Prostate gland (tissue), 2 donors: Measurements from ENCODE around the gene PTRH2. TPM values are rescaled to one million over a fixed set of nuclear protein-coding genes. Genes with fewer than 3 reads are reported as not detected.

Source experiments
- DNase-seq: peaks from one replicate; pipeline ENCODE4 v3.0.0-alpha.2; 2019; ENCODE audit warnings: low spot score
- H3K27ac ChIP-seq, 2 donors: fragments of 200-600 bp; sonication (generic); 2 replicates each; pipeline ENCODE4 v1.5.1; 2017 to 2019
- H3K27me3 ChIP-seq: fragments of 200-600 bp; sonication (generic); replicated peaks from 2 replicates; pipeline ENCODE4 v1.5.1; 2019; ENCODE audit not compliant: insufficient read depth
- H3K36me3 ChIP-seq, 2 donors: fragments of 200-600 bp; sonication (generic); 1 replicate in 1 of 2; 2 replicates in 1 of 2; pipeline versions ENCODE4 v1.5.1 to v1.8.1; 2017 to 2019
- H3K4me1 ChIP-seq: fragments of 200-600 bp; sonication (generic); replicated peaks from 2 replicates; pipeline ENCODE4 v1.5.1; 2019
- H3K4me3 ChIP-seq, 2 donors: fragments of 200-600 bp; sonication (generic); 2 replicates each; pipeline ENCODE4 v1.5.1; 2017 to 2019
- H3K9me3 ChIP-seq: fragments of 200-600 bp; sonication (generic); 2 replicates; pipeline ENCODE4 v1.5.1; 2017
- CTCF ChIP-seq, 4 experiments: fragments of 200-600 bp in 2 of 4; fragments of 450-650 bp in 2 of 4; sonication (generic) in 2 of 4; IDR thresholded peaks; 1 replicate in 3 of 4; 2 replicates in 1 of 4; pipeline ENCODE4 v1.5.1; 2016 to 2019; ENCODE audit warnings: antibody characterized with exemption in 4 of 4, mild to moderate bottlenecking in 2 of 4, moderate library complexity in 2 of 4
- POLR2A ChIP-seq: fragments of 450-650 bp; IDR thresholded peaks from one replicate; pipeline ENCODE4 v1.6.1; 2016; ENCODE audit warnings: antibody characterized with exemption, mild to moderate bottlenecking
- POLR2AphosphoS5 ChIP-seq: sonication (generic); formaldehyde crosslinking; IDR thresholded peaks from one replicate; pipeline ENCODE4 v1.6.1; 2017; ENCODE audit warnings: antibody characterized with exemption
- WGBS: methylation state at CpG from one replicate; pipeline ENCODE4 v1.1.5; 2018; 5-methylcytosine and 5-hydroxymethylcytosine counted together
- intact Hi-C: fragments of 100-400 bp; cut with DNase I; formaldehyde crosslinking; loops from one replicate; pipeline ENCODE4 v1.14.2; 2022
- total RNA-seq, 2 donors: library from RNA; depleted of rRNA; stranded (reverse); fragments of >200 nt; gene quantifications; one replicate each; pipeline ENCODE4 v1.1.0, GENCODE V29; 2016

PTRH2 gene
- total RNA-seq, 2 donors from 2014 or later = 29.1 to 38.3 TPM

GRCh38 chr17:59652119-59652518, 55.1 kb downstream of the PTRH2 start:
- Histone ChIP-seq H3K27me3 (no peaks in the 10 kb centered on the region), H3K4me3 (no peak overlapping the region), H3K36me3 (peaks cover 0 to 12% of the 10 kb centered on the region in 2 donors), H3K4me1 (no peaks in the 10 kb centered on the region), H3K27ac (no peak overlapping the region), H3K9me3 (no peaks in the 10 kb centered on the region)
- DNase-seq = no peak
- intact Hi-C loops = no loop called here
- TF ChIP-seq CTCF (IDR thresholded peaks at IDR 0.05) (no peak), POLR2A (no peak), POLR2AphosphoS5 (no peak)
- WGBS = 91% methylated on average over 2 of the region's 2 CpGs

GRCh38 chr17:59651346-59651745, 55.9 kb downstream of the PTRH2 start:
- Histone ChIP-seq H3K4me1 (no peaks in the 10 kb centered on the region), H3K36me3 (peaks cover 0 to 12% of the 10 kb centered on the region in 2 donors), H3K27ac (no peak overlapping the region), H3K27me3 (no peaks in the 10 kb centered on the region), H3K4me3 (no peak overlapping the region), H3K9me3 (no peaks in the 10 kb centered on the region)
- intact Hi-C loops = no loop called here
- TF ChIP-seq POLR2A (no peak), CTCF (IDR thresholded peaks at IDR 0.05) (no peak), POLR2AphosphoS5 (no peak)
- DNase-seq = no peak

GRCh38 chr17:59650642-59651041, 56.6 kb downstream of the PTRH2 start:
- no peak for DNase-seq
- Histone ChIP-seq H3K4me3 (no peak overlapping the region), H3K27me3 (no peaks in the 10 kb centered on the region), H3K4me1 (no peaks in the 10 kb centered on the region), H3K27ac (no peak overlapping the region), H3K36me3 (peaks cover 0 to 12% of the 10 kb centered on the region in 2 donors), H3K9me3 (no peaks in the 10 kb centered on the region)
- no peak for TF ChIP-seq POLR2A
- TF ChIP-seq POLR2AphosphoS5 = no peak
- no peak for TF ChIP-seq CTCF (IDR thresholded peaks at IDR 0.05)
- WGBS = 94% methylated on average over 1 of the region's 1 CpG
- intact Hi-C loops = no loop called here

- Histone ChIP-seq H3K4me1 (no peaks in the 10 kb centered on the region), H3K27ac (no peak overlapping the region), H3K4me3 (no peak overlapping the region), H3K36me3 (peaks cover 0 to 12% of the 10 kb centered on the region in 2 donors), H3K9me3 (no peaks in the 10 kb centered on the region), H3K27me3 (no peaks in the 10 kb centered on the region)
- intact Hi-C loops = no loop called here
- no peak for DNase-seq
- no peak for TF ChIP-seq POLR2A
- no peak for TF ChIP-seq POLR2AphosphoS5
- TF ChIP-seq CTCF (IDR thresholded peaks at IDR 0.05) = no peak
Observed at GRCh38 chr17:59649886-59650285, 57.3 kb downstream of the PTRH2 start.

Other genes starting within 250 kb of the PTRH2 start
- 10 to 100 TPM; 43.7 to 53.7 TPM for gene DHX40, start 141.8 kb downstream of the PTRH2 start, total RNA-seq
- gene CLTC, start 87.5 kb downstream of the PTRH2 start, total RNA-seq = 100 to 1,000 TPM; 202 to 206 TPM
- gene VMP1, start 224 bp upstream of the PTRH2 start, total RNA-seq = 100 to 1,000 TPM; 175 to 203 TPM
- gene TUBD1, start 185.5 kb upstream of the PTRH2 start, total RNA-seq = 10 to 100 TPM; 13.3 to 22.5 TPM
- 10 to 100 TPM; 28.2 to 38.1 TPM for gene RPS6KB1, start 185.7 kb upstream of the PTRH2 start, total RNA-seq